GM12874 (cell line): ENCODE measurements around the gene PSEN1.

Experiments used
- TF ChIP-seq, protein P1 (sequence below): IDR thresholded peaks from 2 replicates; pipeline ENCODE4 v1.5.1; 2011; ENCODE audit warnings: low read depth, mild to moderate bottlenecking, control low read depth, low read length, moderate library complexity; ENCODE audit not compliant: insufficient read depth

Gene PSEN1

DNA sequence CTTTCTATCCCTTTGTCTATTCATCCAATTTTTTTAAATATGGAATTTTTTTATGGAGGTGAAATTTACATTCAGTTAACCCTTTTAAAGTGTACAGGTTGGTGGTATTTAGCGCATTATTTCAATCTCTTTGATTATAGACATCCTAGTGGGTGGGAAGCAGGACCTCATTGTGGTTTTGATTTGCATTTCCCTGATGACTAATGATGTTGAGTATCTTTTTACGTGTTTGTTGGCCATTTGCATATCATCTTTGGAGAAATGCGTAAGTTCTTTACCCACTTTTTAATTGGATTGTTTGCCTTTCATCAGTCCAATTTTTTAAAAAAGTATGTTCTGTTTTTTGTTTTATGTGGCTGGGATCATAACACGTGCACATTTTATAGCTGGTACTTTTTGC, 121.8 kb downstream of the PSEN1 start:
- TF ChIP-seq, protein P1, sequence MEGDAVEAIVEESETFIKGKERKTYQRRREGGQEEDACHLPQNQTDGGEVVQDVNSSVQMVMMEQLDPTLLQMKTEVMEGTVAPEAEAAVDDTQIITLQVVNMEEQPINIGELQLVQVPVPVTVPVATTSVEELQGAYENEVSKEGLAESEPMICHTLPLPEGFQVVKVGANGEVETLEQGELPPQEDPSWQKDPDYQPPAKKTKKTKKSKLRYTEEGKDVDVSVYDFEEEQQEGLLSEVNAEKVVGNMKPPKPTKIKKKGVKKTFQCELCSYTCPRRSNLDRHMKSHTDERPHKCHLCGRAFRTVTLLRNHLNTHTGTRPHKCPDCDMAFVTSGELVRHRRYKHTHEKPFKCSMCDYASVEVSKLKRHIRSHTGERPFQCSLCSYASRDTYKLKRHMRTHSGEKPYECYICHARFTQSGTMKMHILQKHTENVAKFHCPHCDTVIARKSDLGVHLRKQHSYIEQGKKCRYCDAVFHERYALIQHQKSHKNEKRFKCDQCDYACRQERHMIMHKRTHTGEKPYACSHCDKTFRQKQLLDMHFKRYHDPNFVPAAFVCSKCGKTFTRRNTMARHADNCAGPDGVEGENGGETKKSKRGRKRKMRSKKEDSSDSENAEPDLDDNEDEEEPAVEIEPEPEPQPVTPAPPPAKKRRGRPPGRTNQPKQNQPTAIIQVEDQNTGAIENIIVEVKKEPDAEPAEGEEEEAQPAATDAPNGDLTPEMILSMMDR = no peak

- TF ChIP-seq, protein P1 = no peak
Measured at GRCh38 chr14:73258845-73259611, 122.7 kb downstream of the PSEN1 start.

DNA sequence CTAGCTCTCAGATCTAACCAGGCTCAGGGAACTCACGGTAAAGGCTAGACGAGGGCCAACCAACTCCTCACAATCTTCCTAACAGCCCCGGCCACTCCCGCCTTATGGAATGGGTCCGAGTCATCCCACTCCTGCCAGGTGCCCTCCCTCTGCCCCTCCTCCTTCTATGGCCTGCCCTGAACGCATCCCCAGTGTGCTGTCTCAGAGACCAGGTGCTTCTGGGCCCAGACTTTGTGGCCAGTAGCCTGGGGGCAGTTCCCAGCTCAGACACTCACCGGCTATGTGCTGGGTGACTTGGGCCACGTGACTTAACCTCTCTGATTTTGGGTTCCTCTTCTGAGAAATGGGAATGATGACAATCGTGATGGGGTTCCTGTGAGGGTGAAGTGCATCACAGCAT, 123.5 kb downstream of the PSEN1 start:
- TF ChIP-seq, protein P1 = no peak

DNA sequence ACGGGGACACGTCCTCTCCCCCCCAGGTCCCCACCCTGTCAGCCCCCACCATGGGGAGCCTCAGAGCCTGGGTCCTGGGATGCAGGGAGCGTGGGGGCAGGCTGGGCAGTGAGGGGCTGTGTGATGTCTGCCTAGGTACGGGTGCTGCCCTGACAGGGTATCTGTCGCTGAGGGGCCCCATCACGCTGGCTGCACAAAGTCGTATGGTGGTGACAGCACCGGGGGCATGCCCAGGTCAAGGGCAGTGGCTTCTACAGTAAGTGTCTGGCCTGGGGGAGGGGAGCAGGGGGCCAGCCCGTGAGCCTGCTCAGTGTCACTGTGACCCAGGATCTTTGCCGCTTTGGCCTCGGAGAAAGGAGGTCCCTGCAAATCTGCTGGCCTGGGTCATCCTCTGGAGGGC, 124.3 kb downstream of the PSEN1 start:
- TF ChIP-seq, protein P1 = no peak

- TF ChIP-seq, protein P1 = no peak
Measured at GRCh38 chr14:73261075-73261474, 124.8 kb downstream of the PSEN1 start.

DNA sequence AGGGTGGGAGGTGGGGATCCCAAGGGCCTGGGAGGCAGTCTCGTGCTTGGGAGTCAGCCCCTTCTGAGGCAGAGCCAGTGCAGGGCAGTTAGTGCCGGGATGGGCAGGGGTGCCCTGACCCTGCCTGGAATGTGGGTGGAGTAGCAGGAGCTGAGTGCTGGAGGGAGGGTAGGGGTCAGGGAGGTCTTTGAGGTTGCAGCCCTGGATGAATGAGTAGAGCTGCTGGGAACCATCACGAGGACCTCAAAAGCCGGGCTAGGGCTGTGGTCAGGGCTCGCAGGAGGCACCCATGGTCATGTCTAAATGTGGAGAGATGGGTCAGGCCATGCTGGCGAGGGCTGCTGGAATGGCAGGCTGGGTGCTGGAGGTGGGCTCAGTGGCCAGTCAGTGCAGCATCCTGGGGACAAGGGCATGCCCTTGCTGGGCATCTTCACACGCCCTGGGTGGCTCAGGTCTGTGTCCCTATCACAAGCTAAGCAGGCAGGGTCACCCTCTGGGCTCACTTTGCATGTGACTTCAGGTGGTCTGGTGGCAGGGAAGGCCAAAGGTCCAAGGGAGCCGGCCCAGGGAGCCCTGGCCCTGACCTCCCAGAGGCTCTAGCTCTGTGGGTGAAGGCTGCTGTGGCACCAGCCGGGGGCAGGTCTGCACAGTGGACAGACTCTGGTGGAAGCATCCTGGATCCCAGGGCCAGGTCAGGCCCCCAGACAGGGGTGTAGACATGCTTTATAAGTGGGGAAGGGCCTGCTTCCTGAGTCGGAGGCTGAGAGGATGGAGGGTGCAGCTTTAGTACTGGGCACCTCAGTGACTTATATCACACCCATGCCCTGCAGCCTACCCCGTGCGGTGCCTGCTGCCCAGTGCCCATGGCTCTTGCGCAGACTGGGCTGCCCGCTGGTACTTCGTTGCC, 125.5 kb downstream of the PSEN1 start:
- TF ChIP-seq, protein P1 = no peak

GRCh38 chr14:73262427-73263183, 126.3 kb downstream of the PSEN1 start:
- TF ChIP-seq, protein P1 = no peak
